GM19193 (cell line): Measurements from ENCODE around the gene C4orf51.

ENCODE experiments used
- POLR2A ChIP-seq: IDR thresholded peaks from 4 replicates; pipeline ENCODE4 v1.6.1; 2011; ENCODE audit not compliant: insufficient read depth, insufficient read length; ENCODE audit errors: extremely low read depth

Gene C4orf51

DNA sequence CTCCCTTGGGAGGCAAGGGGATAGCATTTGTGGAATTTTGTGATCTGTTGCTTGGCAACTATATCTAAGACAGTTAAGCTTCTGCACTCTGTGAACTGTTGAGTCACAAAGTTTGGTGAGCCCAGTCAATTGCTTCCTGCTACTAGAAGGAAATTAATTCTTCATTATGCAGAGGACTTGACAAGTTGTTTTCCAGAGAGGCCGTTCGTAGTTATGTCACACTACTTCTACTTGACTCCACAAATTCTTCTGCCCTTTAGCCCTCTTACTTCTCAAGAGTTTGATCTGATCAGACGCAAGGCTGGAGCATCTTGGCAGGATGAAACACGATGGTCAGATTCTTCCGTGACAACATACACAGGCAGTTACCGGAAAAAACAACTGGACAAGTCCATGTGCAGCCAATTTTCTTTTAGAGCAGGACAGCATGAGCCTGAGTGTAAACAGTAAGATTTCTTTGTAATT, at the start of gene C4orf51:
C4orf51 (plus strand) TSS at position 156 of the 465 bp plus-strand sequence; CDS start at position 214, 58 bp downstream.
- TF ChIP-seq POLR2A, result no peak

DNA sequence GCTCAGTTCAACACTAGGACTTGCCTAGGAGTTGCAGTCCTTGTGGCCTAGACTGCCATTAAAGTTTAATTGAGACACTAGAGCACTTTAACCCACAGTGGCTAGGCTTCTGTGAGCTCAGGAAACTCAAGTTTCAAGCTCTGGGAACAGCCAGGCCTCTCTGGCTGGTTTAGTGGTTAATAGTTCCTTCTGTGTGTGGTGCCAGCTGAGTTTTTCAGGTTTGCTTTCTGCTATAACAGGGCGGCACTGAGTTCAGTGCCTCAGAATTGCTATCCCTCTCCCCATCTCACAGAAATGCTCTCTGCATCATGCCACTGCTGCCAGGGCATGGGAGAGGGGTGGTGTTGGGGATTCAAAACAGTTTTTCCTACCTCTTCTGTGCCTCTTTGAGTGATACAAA, 44.8 kb upstream of the C4orf51 start:
- no peak for TF ChIP-seq POLR2A

DNA sequence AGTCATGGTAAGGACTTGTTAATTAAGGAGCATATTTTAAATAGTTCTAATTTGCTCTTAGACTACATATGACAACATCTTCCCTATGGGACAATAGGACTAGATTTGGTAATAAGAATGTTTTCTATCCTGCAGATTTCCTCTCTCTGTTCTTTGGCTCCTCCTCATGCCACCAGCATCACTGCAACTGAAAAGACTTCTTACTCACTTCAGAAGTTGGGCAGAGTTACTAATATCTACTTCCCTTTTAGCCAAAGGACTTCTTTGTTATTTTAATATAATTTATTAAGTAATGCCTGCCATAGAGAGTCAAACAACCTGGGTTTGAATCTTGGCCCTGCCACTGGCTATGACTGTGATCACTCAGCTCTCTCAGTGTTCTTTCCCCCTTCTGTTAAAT, 44.3 kb upstream of the C4orf51 start:
- no peak for TF ChIP-seq POLR2A

DNA sequence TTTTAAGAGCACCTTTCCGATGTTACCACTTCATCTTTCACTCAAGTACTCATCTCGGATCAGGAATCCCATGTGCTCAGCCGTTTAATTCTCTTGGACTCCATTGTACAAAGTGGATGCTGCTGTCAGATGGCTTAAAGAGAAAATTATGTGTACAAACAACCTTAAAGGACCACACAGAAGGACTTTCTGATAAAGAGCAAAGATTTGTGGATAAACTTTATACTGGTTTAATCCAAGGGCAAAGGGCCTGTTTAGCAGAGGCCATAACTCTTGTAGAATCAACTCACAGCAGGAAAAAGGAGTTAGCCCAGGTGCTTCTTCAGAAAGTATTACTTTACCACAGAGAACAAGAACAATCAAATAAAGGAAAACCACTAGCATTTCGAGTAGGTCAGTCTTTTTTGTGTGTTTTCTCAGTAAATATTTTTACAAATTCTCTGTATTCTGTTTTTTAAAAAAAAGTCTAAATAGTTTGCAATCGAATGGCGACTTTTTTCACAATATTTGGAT, 40.7 kb upstream of the C4orf51 start:
- no peak for TF ChIP-seq POLR2A

DNA sequence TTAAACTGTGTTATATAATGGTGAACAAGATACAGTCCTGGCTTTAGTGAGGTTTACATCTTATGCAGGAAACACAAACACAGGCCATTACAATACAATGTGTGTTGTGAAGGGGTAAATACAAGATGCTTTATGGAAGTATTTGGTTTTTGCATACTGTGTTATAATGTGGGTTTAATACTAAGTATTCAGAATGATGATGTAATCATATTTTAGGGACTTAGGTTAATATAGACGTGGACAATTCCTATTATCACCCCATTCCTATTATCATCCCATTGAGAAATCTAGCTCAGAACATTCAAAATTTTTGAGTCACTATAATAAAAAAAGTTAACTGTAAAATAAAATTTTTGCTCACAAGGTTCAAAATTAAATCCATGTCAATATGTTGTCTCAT, 36.7 kb upstream of the C4orf51 start:
- no peak for TF ChIP-seq POLR2A

DNA sequence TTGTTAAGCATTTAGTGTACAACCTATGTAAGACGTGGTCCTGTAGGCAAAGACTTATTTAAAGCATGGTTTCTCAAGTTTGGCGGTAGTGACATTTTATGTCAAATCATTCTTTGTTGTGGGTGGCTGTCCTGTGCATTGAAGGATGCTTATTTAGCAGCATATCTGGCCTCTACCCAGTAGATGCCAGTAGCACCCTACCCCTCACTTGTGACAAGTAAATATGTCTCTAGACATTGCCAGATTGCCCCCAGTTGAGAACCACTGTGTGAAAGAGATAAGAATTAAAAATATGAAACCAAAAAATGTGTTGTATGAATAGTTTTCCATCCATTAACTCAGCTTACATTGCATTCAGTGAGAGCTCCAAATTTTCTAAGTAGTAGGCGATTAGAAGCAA, 35.2 kb upstream of the C4orf51 start:
- no peak for TF ChIP-seq POLR2A

DNA sequence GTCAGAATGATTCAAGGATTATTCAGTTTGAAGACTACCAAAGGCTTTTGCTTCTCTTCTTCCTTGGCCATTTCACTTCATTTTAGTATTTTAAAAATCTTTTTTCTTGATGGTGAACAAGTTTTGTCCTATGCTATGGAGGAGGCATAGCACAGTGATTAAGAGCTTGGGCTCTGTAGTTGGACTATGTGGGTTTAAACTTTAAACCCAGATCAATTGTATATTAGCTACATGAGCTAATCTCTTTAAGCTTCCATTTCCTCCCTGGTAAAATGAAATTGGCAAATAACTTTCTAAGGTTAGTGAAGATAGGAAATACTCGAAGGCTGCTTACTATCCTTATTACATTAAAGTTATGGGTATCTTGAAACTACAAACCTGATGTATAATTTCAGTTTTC, 23.8 kb upstream of the C4orf51 start:
- no peak for TF ChIP-seq POLR2A

DNA sequence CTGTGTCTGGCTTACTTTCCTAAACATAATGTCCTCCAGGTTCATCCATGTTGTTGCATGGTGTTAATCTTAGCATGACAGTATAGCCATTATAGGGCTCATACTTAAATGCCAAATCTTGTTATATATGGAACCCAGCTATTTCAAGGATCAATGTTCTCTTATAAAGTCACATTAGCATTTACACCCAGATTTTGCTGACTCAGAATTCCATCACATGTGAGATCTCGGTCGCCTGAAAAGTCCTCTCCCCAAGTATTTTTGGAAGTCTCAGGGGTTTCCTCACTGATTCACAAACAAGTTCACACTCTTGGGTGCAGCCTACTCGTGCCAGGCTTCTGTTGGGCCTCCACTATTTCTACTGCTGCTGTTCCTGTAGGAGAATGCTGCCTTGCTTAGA, 19.9 kb upstream of the C4orf51 start:
- no peak for TF ChIP-seq POLR2A

DNA sequence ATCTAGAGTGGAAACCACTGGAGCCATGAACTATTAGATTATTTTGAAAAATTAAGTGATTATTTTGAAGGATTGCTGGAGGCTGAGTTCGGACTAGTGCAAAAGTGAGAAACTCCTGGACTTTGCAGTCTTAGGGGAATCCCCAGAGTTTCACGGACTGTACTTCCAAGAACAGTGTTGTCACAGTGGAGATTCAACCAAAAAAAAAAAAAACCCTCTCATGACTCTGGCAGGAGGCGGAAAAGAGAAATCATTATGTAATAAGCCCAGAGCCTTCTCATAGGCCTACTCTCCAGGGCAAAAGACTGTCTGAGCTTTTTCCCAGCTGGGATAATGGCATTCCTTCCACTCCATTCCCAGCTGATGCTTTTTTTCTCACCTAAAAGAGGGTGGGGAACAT, 16.8 kb upstream of the C4orf51 start:
- no peak for TF ChIP-seq POLR2A

DNA sequence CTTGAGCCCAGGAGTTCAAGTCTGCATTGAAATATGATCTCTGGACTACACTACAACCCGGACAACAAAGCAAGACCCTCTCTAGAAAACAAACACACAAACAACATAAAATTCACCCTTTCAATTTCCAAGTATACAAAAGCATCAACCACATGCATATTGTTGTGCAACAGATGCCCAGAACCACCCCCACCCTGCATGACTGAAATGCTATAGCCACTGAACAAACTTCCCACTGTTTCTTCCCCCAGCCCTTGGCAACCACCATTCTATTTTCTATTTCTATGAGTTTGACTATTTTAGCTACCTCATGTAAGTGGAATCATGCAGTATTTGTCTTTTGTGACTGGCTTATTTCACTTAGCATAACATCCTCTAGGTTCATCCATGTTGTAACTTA, 14.2 kb upstream of the C4orf51 start:
- no peak for TF ChIP-seq POLR2A

DNA sequence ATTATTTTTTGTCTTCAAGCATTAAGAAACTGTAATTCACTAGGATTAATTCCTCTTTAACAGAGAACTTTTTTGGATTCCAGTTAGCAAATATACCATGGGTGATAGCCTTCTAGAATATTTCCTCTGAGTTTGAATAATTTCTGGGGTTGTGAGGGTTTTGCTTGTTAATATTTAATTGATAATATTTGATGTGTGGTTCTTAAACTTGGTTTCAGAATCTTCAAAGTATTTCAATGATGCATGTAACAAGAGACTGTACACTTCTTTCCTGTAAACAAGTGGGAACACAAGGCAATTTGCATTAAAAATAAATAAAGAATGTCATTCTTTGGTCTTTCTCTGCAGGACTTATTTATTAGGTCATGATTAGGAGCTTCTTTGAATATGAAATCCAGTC, 9.5 kb upstream of the C4orf51 start:
- no peak for TF ChIP-seq POLR2A

DNA sequence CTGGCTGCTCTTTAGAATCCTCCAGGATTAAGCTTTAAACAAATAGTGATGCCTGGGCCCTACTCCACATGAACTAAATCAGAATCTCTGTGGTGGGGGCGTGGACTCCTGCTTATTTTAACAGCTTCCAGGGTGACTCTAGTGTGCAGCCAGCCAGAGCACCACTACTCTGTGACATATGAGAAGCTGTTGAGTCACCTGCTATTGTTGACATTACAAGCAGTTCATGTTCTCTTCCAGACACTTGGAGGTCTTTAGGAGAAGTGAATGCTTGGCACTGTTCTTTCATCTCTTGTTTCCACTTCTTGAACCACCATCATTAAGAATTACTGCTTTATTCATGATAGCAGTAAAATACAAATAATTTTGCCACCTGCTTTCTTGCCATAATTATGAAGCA, 426 bp upstream of the C4orf51 start:
- TF ChIP-seq POLR2A, result no peak

DNA sequence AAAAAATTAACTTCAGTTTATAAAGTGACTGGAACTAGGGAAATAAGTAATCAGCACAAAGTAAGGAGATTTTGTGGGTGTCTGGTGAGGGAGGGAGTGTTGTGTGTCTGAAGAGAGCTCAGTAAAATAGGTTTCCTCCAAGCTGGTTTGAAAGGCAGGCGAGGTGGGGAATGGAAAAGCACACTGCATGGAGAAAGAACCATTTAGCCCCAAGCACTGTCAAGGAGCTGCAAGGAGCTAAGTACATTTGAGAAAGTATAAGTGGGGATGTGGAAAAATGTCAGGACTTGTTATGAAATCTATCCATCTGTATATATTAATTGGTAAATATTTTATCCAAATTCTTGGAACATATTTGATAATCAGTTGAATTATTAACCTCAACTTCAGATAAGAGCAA, 956 bp downstream of the C4orf51 start:
- no peak for TF ChIP-seq POLR2A

DNA sequence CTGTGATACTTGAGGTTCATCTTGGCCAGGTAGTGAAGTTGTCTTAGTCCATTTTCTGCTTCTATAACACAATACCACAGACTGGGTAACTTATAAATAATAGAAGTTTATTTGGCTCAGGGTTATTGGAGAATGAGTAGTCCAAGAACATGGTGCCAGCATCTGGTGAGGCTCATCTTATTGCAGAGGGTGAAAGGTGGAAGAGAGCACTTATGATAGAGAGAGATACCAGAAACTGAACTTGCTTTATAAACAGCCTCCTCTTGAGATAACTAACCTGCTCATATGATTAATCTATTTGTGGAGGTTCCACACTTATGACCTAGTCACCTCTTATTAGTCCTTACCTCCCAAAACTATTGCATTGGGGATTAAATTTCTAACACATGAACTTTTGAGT, 1.6 kb downstream of the C4orf51 start:
- no peak for TF ChIP-seq POLR2A

DNA sequence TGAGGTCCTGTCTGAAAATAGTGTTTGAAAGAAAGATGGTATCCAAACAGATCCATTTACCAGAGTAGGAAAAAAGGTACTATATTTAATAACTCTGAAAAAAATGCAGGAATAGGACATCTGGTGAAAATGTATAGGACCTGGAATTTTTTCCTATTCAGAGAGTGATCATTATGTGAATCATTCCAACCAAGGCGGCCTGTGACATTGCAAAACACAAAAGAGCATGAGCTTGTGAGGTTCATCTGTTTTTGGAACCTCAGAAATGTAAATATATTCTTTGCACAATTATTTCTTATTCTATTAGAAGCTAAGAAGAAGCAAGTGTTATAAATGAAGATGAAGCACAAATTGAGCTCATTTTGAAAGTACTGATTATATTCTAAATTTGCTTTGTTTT, 2.0 kb downstream of the C4orf51 start:
- TF ChIP-seq POLR2A, result no peak

DNA sequence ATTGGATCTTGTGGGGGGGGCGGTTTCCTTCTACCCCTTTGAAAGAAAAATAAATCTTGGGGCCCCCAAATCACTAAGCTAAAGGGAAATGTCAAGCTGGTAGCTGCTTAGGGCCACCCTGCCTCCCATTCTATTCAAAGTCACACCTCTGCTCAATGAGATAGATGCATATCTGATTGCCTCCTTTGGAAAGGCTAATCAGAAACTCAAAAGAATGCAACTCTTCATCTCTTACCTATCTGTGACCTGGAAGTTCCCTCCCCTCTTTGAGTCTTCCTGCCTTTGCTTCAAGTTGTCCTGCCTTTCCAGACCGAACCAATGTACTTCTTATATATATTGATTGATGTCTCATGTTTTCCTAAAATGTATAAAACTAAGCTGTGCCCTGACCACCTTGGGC, 7.0 kb downstream of the C4orf51 start:
- no peak for TF ChIP-seq POLR2A

DNA sequence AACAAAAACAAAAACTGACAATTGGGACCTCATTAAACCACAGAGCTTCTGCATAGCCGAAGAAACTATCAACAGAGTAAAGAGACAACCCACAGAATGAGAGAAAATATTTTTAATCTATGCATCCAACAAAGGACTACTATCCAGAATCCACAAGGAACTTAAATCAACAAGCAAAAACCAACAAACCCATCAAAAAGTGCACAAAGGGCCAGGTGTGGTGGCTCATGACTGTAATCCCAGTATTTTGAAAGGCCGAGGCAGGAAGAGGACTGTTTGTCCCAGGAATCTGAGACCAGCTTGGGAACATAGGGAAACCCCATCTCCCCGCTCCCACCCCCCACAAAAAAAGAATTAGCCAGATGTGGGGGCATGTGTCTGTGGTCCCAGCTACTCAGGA, 10.7 kb downstream of the C4orf51 start:
- TF ChIP-seq POLR2A, result no peak
